GM08714 (cell line): Measurements from ENCODE around the gene NMU.
"Not testable (repeated sequence)": the region's sequence is repeated elsewhere in the genome, so short reads cannot be mapped to it uniquely, and the experiment has no call there.

Experiments
- H3K4me3 ChIP-seq: fragments of 200-500 bp; sonication (Bioruptor generic); 2 replicates; pipeline ENCODE4 v1.5.1; 2014; ENCODE audit warnings: mild to moderate bottlenecking, low read length, inconsistent platforms
- ZNF274 ChIP-seq: IDR thresholded peaks from 2 replicates; pipeline ENCODE4 v1.6.1; 2012; ENCODE audit warnings: mild to moderate bottlenecking, low read depth, low read length

The NMU gene

DNA sequence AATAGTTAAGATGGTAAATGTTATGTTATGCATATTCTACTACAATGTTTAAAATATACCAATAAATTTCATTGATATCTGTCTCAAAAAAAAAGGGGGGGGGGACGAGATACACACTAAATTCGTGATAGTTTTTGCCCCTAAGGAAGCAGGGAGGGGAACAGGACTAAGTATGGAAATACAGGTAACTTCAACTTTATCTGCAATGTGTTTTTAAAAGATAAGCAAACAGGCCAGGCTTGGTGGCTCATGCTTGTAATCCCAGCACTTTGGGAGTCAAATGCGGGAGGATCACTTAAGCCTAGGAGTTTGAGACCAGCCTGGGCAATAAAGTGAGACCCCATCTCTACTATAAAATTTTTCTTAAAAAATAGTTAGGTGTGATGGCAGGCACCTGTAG, 76.0 kb downstream of the NMU start:
- TF ChIP-seq ZNF274: no peak

GRCh38 chr4:55554453-55555030, 81.6 kb downstream of the NMU start:
- no peak overlapping the region for H3K4me3 ChIP-seq
- TF ChIP-seq ZNF274: no peak

More for the DNA sequence above, 76.0 kb downstream of the NMU start:
- no peak overlapping the region for H3K4me3 ChIP-seq

DNA sequence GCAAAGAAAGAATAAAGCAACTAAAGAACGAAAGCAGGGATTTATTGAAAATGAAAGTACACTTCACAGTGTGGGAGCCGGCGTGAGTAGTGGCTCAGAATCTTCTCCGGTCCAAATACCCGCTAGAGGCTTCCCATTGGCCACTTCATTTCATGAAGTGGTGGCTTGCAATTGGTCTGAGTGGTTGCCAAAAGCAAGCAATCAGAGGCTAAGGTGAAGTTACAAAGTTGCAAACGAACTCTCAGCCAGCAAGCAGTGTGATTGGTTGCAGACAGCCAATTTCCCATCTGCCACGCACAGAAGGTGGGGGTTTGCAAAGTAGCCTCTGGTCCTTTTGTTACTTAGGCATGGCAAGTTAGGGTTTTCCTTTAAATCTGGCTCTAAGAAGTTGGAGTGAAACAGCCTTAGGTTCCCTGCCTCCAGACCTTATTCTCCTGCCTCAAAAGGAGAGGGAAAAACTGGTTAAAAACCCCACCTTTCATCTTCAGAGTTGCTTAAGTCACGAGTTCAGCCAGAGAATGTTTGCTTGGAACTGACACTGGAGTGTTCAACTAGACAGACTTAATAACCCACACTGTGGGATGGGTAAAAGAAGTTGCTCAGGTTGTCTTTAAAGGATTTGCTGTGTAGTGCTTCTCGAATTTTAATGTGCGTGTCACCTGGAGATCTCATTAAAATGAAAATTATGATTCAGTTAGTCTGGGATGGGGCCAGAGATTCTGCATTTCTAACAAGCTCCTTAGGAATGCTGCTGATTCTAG, 82.5 kb downstream of the NMU start:
- H3K4me3 ChIP-seq: peak overlapping the region; percentile 46; the same call in 1 of the 2 replicates
- no peak for TF ChIP-seq ZNF274

DNA sequence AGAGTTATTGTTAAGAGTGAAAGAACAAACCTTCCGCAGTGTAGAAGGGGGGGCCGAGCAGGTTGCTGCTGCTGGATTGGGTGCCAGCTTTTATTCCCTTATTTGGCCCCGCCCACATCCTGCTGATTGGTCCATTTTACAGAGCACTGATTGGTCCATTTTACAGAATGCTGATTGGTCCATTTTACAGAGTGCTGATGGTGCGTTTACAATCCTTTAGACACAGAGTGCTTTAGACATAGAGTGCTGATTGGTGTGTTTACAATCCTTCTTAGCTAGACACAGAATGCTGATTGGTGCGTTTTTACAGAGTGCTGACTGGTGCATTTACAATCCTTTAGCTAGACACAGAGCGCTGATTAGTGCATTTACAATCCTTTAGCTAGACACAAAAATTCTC, 84.1 kb downstream of the NMU start:
- H3K4me3 ChIP-seq: not testable (repeated sequence)

DNA sequence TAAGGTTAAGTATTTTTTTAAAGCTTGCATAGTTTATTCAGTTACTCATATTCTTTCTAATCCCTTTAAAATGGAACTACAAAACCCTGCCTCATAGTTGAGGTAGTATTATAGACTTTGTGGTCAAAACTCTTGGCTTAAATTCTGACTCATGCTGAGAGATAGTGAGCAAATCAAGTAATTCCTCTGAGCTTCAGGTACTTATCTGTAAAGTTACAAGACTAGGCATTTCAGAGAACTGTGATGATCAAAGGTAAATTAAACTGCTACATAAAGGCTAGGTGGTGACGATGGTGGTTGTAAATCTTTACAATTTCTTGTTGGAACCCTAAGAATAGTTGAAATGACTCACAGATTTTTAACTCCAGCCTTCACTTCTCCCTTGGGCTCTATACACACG, 86.2 kb downstream of the NMU start:
- H3K4me3 ChIP-seq: no peak overlapping the region
- TF ChIP-seq ZNF274: no peak

DNA sequence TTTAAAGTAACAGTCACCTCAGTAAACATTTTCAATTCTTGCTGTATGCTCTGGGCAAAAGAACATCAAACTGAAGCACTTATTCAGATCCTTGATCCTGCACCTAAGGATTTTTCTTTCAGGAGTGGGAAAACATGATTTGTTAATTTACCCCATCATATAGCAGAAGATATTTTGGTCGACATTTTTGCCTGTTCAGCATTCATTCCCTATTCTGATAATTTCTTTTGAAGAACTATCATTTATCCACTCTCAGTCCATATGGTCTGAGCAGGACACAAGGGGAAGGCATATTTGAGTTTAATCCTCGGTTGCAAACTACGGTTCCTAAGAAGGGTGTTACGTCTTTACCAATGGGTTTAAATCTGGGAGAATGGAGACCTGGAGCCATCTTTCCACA, 88.2 kb downstream of the NMU start:
- TF ChIP-seq ZNF274: no peak
- no peak overlapping the region for H3K4me3 ChIP-seq

GRCh38 chr4:55547466-55547770, 88.7 kb downstream of the NMU start:
- no peak for TF ChIP-seq ZNF274
- peak overlapping the region; percentile 90 for H3K4me3 ChIP-seq

GRCh38 chr4:55546756-55547465, 89.2 kb downstream of the NMU start, which contains the start of gene CLOCK:
CLOCK (minus strand) TSS chr4:55546909; CDS start chr4:55482785, 64,124 bp downstream.
- TF ChIP-seq ZNF274: no peak
- H3K4me3 ChIP-seq: peak within 1 kb of the TSS; percentile 90

GRCh38 chr4:55546506-55546755, 89.7 kb downstream of the NMU start:
- TF ChIP-seq ZNF274: no peak
- H3K4me3 ChIP-seq: peak overlapping the region; percentile 90

GRCh38 chr4:55545641-55546505, 90.2 kb downstream of the NMU start:
- H3K4me3 ChIP-seq: peak overlapping the region; percentile 90
- no peak for TF ChIP-seq ZNF274
